NCI-H510A treated with DMSO at 0.1 percent for 48 hours (cell line): ENCODE results near the gene GPR27.

Source experiments
- DNase-seq: peaks from one replicate; lab custom pipeline; 2025; lab: John Stamatoyannopoulos, UW

GPR27 gene

DNA sequence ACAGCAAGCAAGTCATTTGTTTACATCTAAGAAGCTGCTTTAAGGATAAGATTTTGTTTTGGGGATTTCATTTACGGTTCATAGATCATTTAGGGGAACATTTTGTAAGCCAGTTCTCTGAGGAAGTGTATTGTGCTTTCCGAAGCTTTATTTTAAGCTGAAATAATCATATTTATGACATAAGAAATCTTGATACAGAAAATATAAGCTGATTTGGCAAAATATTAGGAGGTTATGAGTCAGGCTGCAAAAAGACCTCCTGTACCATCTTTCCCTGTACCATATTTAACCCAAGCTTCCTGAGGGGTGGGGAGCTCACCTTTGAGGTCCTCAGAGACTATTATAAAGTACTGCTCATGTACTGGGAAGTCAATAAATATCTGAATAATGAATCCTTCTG lies 20.3 kb upstream of the GPR27 start:
- DNase-seq = no peak

DNA sequence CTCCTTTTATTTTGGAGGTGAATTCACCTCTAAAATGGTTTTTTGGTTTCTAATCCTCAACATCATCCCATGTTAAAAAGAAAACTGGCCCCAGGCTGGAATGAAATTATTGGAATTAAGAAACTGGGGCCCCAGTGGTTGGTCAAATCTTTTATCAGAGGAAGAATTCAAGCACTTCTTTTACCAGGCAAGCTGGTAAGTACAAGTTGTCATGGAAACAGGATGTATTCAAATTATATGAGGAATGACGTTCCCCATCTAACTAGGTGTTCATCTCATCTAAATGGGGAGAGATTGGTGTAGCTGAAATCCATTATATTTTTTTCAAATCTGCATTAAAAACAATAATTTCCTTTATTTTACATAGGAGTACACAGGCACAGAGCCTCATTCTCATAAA lies 18.8 kb upstream of the GPR27 start:
- DNase-seq = no peak

DNA sequence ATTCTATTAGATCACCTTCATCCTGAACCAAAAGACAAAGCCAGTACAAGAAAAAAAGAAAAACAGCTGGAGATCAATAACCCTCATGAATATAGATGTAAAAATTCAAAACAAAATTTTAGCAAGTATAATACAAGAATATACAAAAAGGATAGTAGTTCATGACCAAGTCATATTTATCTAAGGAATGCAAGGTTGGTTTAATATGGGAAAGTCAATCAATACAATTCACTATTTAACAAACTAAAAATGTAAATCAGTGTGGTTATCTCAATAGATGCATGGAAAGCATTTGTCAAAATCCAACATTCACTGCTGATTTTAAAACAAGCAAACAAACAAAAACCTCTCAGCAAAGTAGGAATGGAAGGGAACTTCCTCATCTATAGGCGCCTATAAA lies 11.0 kb upstream of the GPR27 start:
- no peak for DNase-seq

DNA sequence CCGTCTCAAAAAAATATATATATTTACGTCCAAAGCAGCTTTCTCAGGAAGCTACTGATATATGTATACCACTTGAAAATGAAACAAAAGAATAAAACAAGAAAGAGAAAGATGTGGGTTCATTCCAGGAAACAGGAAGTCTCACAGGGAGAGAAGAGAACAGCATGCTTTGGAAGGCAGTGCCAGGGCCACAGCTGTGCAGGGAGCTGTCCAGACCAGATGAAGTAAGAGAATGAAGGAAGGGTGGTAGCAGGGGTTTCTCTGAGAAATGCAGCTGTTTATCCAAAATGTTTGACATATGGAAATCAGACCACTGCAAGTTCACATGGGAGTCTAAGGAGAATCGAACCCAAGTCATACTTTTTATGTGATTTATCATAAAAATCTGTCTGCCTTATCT lies 8.9 kb upstream of the GPR27 start:
- no peak for DNase-seq

DNA sequence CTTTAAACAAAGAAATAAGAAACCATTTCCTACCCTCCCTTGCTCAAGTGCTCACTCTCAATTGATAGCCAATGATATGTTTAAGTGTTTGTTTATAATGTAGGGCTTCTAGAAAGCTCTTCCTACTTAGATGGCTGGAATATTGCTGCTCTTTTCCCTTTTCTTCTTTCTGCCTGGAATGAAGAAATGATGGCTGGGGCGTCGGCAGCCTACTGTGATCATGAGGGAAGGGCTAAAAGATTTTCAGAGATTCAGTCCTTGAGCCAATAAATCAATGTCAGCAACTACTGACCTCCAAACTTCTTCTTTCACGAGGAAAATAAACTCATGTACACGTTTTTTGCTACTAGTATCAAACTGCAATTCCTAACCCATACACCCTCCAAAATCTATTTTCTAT lies 2.1 kb upstream of the GPR27 start:
- no peak for DNase-seq

DNA sequence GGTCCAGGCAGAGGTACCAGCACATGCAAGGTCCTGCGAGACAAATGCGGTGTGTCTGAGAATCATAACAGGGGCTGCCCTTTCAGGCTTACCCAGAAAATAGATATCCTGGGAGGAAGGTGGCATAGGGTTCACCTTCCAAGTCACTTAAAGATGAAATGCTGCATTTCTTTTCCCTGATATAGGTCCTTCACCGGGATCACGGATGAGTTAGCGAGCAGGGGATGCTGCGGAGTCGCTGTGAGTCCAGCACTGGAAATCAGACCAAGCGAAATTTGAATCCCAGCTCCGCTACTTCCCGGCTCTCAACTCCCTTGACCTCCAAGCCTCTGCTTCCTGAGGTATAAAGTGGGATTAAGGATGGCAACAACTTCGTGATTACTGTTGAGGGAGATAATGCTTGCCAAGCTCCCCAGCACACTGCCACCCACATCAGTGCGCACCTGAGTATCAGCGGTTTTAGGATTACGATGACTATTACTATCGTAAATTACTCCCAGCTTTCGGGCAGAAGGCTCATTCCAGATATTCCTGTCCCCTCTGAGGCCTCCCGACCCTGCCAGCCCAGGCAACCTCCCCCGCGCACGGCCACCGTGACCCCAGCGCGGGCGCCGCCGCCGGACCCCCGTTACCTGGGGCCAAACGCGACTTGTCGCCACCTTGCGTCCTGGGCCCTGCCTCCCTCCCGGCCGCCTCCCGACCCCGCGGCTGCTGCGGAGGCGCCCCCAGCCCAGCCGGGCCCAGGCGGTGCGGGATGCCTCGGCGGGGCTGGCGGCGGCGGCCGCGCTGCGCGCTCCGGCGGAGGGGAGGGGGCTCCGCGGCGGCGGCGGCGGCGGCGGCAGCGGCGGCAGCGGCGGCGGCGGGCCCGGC lies 589 bp upstream of the GPR27 start:
- no peak for DNase-seq

DNA sequence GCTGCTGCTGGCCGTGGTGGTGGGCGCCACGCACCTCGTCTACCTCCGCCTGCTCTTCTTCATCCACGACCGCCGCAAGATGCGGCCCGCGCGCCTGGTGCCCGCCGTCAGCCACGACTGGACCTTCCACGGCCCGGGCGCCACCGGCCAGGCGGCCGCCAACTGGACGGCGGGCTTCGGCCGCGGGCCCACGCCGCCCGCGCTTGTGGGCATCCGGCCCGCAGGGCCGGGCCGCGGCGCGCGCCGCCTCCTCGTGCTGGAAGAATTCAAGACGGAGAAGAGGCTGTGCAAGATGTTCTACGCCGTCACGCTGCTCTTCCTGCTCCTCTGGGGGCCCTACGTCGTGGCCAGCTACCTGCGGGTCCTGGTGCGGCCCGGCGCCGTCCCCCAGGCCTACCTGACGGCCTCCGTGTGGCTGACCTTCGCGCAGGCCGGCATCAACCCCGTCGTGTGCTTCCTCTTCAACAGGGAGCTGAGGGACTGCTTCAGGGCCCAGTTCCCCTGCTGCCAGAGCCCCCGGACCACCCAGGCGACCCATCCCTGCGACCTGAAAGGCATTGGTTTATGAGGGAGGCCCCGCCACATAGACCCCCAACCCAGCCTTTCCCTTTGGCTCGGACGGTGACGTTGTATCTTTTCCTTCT lies 1.1 kb downstream of the GPR27 start:
- no peak for DNase-seq

DNA sequence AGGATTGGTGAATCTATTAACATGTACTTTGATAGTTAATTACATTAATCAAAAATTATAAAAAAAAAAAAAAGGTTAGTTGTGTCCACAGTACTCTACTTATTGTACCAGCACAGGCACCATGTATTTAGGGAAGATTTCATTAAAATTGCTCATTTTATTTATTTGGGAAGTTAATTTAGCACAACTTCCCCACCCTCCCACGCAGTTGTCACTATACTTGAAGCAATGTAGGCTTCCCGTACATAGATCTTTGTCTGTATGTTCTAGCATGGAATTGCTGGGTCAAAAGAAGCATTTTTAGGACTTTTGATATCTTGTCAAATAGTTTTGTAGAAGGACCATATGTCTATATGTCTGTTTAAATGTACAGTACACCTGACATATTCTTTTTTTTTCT lies 4.4 kb downstream of the GPR27 start:
- DNase-seq = no peak

DNA sequence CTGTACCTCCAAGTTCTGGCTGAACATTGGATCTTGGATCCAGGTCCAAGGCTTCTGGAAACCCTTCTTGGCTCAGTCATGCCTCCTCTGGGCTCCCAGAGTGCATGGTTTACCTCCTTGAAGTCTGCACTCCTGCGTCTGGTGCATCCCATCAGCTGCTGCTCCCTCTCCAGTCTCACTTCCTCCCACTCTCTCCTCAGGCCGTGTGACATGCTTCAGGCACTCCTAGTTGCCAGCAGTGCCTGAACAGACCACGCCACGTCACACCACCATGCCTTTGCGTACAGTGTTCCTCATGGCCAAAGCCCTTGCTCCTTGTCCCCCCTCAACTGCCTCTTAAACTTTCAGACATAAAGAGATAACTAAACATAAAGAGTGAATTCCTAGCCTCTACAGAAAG lies 5.7 kb downstream of the GPR27 start:
- DNase-seq = no peak

DNA sequence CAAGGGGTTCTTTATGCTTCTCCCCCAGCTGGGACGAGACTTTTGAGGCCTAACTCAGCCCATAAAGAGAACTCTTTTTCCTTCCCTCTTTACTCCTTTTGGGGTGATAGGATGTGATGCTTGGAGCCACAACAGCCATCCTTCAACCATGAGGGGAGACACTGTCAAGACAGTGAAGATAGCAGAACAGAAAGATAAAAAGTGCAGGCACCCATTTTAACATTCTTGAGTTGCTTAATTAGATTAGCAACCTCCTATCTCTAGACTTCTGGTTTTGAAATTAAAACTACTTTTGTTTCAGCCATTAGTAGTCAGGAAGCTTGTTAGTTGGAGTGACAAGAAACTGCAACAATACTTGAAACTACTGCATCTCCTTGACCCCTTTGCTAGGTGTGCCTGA lies 6.5 kb downstream of the GPR27 start:
- no peak for DNase-seq

DNA sequence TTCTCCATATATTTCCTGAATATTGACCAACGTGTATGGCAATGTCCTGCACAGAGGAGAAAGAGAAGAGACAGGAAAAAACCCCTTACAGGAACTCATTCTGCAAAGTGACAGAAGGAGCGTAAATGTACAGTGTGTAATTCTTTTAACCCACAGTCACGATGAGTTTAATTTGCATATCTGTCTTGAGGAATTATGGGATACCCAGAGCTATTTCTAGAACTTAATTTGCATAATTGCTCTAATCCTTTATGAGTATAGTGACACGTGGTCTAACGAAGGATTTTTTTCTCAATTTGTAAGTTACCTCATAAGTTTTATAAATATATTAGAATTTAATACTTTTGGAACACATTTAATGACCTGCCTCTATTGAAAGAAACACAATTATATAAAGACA lies 9.8 kb downstream of the GPR27 start:
- no peak for DNase-seq

DNA sequence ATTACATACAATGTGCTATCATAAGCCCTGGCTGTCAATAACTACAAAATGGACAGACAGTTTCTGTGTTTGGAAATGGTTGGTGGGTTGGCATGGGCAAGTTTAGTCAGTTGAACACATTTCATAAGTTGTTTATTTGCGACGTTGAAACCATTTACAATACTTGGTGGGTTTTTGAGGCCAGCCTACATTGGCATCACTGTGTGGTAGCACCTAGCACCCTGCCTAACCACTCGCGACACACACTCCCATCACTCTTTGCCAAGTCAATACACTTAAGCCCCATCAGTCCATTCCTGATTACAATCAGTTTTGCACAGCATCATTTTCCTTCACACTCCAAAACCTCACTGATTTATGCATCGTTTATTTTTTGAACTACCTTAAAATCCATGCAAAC lies 17.5 kb downstream of the GPR27 start:
- no peak for DNase-seq

DNA sequence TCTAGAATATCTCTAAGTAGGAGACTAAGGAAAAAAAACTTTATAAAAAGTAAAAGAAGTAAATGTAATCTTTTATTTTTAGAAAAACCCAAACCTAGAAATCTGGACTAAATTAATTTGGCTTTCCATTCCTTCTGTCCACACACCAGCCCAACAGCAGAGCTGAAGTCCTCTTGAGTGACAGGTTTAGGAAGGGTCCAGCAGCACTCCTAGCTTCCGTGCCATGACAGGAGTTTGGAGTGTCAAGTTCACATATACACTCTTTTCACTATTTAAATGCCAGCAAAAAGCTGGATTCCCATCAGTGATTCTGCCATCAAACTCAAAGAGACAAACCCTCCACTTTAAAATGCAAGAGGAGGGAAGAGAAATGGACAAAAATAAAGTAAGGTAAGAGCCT lies 18.2 kb downstream of the GPR27 start:
- no peak for DNase-seq

DNA sequence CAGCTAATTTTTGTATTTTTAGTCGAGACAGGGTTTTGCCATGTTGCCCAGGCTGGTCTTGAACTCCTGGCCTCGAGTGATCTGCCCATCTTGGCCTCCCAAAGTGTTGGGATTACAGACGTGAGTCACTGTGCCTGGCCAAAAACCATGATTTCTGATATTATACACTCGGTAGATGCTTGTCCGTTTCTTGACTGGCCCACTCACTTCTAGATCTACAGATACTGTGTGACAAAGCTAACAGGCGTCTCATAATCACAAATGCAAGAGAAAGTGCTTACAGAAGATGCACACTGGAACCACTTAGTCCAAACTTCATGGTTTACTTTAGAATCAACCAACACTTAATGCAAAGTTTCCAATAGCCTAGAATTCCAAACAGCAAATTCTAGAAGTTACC lies 22.9 kb downstream of the GPR27 start:
- DNase-seq = no peak

DNA sequence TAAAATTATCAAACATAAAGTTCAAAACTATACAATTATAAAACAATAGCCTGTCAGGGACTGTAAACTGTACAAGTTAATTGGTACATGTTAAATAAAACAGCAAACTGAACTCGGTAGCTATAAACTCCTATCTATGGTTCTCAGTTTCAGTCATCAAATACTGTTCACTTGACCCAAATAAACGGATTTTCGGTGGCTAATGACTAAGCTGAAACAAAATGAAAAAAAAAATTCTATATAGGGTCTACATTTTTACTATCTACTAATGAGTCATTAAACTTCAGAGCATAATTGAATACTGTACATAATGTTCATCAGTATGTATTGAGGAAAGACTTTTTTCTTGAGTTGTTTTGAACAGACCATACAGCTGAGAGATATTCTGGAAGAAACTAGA lies 24.7 kb downstream of the GPR27 start:
- no peak for DNase-seq

DNA sequence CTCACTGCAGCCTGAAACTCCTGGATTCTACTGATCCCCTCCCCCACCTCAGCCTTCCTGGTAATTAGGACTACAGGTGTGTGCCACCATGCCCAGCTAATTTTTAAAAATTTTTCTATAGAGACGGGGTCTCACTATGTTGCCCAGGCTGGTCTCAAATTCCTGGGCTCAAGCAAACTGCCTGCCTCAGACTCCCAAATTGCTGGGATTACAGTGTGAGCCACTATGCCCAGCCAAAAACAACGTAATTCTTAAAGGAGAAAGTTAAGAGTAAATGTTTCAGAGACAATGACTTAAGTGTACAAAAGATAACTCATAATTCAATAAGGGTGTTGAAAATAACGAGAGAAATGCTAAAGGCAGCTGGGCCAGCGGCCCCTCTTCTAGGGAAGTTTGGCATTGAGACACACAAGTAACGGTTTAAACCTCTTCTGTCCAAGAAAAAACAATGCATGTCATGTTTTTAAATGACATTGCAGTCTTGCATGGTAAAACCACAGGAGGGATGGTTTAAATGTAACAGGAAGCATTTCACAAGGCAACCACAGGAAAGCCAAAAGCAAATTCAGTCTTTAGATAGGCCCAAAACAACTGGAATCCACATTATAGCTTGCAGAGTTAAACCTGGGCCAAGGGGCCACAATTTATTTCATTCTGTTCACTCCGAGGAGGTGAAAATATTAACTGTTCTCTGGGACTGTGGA lies 26.2 kb downstream of the GPR27 start:
- DNase-seq = no peak

DNA sequence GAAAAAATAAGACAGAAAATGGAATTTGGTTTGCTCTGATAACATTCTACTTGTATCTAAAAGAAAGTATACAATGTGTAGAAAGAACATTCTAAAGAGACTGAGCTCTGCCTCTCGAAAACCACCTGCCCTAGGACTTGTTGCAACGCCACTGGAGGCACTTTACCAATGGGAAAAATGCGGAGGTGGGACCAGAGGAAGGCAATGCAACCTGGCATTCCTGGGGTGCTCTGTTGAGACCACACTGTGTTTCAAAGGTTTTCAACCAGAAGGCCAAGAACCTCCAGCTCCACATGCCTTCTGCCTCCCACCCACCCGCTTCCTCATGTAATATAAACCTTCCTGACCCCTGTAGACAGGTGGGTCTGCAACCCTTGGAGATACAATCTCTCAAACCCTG lies 26.8 kb downstream of the GPR27 start:
- DNase-seq = no peak

DNA sequence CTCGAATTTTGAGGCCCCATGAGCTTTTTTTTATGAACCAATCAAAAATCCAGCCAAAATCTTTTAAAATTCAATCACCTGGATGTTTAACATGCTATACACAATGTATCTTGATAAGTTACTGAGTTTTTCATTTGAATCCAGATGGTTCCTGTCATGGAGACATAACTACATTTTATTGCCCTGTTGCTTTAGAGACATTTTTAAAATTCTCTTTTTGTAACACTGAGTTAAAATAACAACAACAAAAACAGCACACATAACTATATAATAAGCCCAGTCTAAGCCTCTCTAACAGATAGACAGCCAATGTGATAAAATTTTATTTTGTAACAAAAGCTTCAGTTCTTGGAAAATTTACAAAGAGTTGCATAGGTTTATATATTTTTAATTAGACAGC lies 29.5 kb downstream of the GPR27 start:
- DNase-seq = no peak

DNA sequence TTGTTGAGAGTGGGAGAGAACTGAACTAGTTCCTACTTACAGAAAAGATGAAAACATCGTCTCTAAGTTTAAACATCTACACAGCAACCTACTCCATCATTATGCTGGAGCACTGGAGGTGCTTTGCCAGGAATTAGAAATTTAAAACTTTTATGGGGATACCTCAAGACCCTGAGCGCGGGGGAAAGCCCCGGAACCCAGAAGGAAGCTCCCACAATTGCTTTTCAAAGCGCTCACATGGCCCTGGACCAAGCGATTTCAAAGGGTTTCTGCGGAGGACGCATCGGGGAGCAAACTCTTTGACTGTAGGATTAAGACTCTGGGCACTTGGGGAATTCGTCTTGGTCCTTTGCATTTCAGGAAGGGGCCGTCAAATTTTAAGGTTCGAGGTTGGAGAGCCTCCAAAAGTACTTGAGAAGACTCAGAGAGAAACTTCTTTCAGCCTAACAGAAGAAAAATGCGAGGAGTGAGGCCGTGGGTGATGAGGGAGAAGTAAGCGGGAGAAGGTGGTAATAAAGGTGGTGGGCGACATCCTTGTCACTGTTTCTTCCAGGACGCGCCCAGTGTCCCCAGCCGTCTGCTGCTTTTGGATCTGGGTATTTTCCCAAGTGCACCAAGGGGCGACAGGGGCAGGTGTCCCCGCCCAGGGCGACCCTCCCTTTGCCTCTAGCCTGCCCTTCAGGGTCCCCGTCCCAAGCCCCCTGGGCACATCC lies 30.7 kb downstream of the GPR27 start:
- no peak for DNase-seq

DNA sequence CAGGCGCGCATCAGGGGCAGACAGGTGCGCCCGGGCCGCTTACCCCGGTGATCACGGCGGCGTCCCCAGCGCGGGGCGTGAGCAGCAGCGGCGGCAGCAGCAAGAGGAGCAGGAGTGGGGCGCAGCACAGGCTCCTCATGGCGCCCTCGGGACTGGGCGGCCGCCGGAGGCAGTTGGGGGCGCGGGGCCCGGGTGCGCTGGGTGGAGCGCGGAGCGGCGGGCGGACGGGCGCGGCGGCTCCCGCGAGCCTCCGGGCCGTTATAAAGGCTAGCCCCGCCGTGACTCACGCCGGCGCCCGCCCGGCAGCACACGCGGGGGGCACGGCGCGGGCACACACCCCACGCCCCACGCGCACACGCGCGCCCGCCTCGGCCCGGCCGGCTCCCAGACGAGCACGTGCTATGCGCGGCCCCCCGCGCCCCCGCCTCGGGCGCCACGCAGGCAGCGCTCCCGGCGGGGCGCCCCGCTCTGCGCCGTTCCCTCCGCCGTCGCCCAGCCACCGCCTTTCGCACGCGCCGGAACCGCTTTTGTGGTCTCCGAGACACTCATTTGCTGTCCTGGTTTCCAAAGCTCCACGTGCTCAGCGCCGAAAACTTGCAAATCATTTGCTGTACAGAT lies 31.4 kb downstream of the GPR27 start, which contains the start of gene PROK2:
Gene PROK2, minus strand, starts transcription at position 235 of the 618 bp plus-strand sequence. Its CDS starts 96 bp downstream, at position 139.
- DNase-seq = no peak

DNA sequence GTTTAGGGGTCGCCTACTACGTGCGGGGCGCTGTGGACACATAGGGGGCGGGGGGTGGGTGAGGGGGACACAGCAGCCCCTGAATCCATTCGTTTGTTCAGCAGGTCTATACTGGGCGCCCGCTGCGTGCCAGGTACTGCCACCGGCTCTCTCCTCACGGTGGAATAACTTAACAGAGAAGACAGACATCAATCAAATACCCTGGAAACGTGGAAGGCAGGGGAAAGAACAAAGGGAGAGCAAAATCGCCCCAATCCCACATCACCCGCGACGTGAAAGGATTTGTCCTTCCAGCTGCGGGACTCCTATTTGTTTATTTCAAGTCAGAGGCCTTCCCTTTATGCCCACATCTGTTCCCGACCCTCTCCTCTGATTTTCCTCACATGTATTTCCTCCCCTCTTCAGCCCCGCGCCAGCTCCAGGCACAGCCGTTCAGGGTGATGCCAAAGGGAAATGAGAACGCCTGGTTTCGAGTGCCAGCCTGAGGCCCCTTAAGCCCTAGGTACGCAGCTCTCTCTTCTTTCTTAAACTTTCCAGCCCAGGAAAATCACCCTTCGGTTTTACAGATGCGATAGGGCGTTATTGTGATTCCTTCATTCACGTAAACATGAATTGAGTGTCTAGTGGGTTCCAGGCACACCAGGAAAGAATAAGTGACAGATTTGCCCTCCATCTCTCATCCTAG lies 32.0 kb downstream of the GPR27 start:
- DNase-seq = no peak

DNA sequence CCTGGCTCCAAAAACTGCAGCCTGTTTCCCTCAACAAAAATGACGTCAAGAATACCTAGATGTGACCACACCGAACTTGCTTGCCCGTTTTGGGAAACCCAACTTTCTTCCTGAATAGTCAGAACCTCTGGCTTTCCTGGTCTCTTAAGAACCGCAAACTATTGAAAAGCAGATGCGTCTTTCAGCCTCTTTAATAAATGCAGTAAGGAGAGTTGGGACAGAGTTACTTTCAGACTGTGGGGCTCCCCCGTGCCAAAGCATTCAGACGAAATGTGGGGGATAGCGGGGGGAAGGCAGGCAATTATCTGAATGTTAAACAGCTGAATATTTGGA lies 32.5 kb downstream of the GPR27 start:
- DNase-seq = no peak
